D341Med (cell line): ENCODE measurements around the gene TMEM221.
A peak's percentile ranks its signal among the peaks of the same experiment; 100 is the strongest.

Experiments
- DNase-seq: peaks from one replicate; pipeline ENCODE4 v3.0.0; 2012; ENCODE audit warnings: low spot score

Gene TMEM221

GRCh38 chr19:17441241-17442021, 7.0 kb downstream of the TMEM221 start:
- DNase-seq, result peak; percentile 59

GRCh38 chr19:17436874-17437267, 11.6 kb downstream of the TMEM221 start:
- no peak for DNase-seq

GRCh38 chr19:17436094-17436873, 12.2 kb downstream of the TMEM221 start:
- DNase-seq, result no peak

DNA sequence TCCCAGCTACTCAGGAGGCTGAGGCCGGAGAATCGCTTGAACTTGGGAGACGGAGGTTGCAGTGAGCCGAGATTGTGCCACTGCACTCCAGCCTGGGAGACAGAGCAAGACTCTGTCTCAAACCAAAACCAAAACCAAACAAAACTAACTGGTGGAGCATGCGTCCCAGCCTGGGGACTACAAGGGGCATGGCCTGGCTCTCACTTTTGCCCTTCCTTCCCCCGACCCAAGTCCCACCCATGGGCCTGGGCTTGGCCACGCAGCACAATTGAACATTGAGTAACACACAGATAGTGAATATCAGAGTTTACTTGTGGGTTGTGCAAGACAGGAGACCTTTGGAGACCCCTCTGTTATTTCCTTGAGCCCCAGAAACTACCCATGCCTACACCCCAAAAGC, 13.2 kb downstream of the TMEM221 start:
- DNase-seq, result no peak

DNA sequence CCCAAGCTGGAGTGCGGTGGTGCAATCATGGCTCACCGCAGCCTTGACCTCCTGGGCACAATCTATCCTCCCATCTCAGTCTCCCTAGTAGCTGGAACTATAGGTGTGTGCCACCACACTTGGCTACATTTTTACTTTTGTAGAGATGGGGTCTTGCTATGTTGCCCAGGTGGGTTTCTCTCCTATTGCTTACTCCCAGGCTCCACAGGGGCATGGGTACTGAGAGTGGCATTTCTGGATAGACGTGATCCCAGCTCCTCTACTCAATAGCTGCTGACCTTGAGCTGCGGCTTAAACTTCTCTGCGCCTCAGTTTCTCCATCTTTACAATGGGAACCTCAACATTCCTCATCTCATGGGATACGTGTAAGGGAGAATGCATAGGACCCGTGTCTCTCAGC, 17.1 kb downstream of the TMEM221 start:
- no peak for DNase-seq

- no peak for DNase-seq
Observed at GRCh38 chr19:17429641-17430113, 18.8 kb downstream of the TMEM221 start.

GRCh38 chr19:17424743-17425365, 23.6 kb downstream of the TMEM221 start:
- peak; percentile 86 for DNase-seq

DNA sequence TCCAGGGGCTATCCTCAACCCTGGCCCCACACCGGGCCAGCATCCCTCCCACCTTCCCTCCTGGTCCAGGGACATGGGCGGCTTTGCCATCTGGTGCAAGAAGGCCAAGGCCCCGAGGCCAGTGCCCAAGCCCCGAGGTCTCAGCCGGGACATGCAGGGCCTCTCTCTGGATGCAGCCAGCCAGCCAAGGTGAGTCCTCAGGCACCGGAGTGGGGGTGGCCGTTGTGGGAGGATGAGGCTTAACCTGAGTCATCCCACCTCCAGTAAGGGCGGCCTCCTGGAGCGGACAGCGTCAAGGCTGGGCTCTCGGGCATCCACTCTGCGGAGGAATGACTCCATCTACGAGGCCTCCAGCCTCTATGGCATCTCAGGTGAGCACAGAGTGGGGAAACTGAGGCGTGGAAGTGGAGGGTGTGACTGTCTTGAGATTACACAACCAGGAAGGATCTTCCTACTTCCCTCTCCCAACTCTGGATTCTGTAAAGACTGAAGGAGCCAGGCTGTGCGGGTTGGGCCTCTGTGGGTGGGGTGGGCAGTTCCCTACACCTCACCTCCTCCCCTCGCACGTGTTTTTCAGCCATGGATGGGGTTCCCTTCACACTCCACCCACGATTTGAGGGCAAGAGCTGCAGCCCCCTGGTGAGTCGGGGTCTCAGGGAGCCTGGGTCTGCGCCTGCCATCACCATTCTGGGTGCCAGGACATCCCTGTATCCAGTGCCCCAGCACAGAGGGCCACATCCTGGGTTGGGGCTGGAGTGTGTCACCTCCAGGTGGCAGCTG, 24.8 kb downstream of the TMEM221 start:
- DNase-seq, result no peak

- no peak for DNase-seq
Observed at GRCh38 chr19:17421942-17422341, 26.5 kb downstream of the TMEM221 start.

DNA sequence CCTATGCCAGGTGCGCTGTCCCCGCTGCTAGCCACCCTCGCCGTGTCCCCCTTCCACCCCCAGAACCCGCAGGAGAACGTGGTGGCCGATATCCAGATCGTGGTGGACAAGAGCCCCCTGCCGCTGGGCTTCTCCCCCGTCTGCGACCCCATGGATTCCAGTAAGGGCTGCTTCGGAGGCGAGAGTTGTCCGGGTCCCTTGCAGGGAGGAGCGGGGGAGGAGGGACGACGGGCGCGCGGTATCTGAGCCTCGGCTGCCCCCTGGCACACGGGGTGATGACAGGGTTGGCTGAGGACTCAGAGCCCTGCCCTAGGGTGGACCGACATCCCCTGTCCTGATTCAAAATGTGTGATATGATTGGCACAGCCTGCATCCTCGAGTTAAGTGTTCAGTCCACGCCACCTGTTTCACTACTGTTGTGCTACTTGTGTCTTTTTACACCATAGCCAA, 28.0 kb downstream of the TMEM221 start:
- DNase-seq, result peak; percentile 82

DNA sequence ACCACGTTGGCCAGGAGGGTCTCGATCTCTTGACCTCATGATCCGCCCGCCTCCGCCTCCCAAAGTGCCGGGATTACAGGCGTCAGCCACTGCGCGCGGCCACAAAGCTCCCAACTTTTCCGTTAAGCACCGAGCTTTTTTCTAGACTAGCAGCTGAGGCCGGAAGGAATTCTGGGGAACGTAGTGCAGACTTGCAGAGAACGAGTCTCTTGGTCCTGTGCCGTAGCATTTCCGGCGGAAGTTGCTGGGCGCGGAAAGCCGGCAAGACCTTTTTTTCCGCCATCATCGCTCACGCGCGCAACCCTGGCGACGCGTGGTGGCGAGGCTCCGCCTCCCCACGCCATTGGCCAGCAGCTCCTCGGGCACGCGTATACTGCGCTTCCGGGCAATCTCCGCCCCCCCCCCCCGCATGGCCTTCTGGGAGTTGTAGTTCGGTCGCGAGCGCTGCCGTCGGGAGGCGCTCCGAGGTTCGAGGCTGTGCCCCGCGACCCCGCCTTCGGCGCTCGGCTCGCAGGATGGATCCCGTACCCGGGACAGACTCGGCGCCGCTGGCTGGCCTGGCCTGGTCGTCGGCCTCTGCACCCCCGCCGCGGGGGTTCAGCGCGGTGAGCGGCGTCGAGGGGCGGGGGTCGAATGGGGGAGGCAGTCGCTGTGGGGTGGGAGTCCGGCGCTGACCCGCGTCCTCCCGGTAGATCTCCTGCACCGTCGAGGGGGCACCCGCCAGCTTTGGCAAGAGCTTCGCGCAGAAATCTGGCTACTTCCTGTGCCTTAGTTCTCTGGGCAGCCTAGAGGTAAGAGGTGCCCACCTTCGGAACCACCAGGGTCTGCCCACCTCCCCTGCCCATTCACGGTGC, 28.6 kb downstream of the TMEM221 start, which contains the start of gene MVB12A:
TSS of gene MVB12A (plus strand) at position 427 of the 854 bp plus-strand sequence. CDS start at position 516, 89 bp downstream.
- DNase-seq, result peak; percentile 98

GRCh38 chr19:17419154-17419620, 29.3 kb downstream of the TMEM221 start:
- DNase-seq, result no peak

DNA sequence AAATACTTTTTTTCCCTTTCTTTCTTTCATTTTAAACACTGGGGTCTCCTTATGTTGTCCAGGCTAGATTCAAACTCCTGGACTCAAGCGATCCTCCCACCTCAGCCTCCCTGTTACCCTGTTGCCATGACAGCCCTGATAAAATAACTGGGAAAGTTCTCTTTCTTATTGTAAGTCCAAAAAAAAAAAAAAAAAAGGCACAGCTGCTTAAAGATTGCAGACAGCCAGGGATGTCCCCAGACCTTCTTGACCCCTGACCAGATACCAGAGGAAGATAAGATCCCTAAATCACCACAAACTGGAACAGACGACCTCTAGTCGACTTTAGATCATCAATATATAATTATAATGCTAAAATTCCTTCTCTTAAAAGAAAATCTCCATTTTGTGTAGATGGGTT, 29.8 kb downstream of the TMEM221 start:
- DNase-seq, result no peak

DNA sequence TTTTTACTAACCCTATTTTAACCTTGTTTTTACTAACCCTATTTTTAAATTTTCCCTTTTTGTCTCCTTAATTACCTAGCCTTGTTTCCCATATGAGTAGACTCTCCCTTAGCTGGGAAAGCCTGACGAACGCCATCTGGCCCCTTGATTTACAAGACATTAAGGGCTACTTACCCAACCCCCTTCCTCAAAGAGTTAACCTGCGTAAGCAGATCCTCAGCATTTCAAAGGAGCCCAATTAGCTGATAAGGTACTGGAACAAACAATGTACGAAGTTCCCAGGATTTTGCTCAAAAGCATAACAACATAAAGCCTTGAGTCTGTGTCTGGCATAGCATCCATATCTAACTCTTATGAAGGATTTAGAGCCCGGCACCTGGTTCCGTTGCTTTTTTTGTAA, 33.3 kb downstream of the TMEM221 start:
- no peak for DNase-seq

GRCh38 chr19:17414097-17414496, 34.4 kb downstream of the TMEM221 start:
- no peak for DNase-seq

GRCh38 chr19:17411801-17412200, 36.7 kb downstream of the TMEM221 start:
- peak; percentile 14 for DNase-seq

DNA sequence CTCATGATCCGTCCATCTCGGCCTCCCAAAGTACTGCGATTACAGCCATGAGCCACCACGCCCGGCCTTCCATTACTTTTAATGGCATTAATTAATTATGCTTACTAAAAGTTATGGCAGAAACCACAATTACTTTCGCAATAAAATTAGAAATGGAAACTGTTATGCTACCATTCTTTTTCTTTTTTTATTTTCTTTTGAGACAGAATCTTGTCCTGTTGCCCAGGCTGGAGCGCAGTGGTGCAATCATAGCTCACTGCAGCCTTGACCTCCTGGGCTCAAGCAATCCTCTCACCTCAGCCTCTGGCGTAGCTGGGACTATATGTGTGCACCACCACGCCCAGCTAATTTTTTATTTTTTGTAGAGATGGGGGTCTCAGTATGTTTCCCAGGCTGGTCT, 38.5 kb downstream of the TMEM221 start:
- DNase-seq, result no peak

DNA sequence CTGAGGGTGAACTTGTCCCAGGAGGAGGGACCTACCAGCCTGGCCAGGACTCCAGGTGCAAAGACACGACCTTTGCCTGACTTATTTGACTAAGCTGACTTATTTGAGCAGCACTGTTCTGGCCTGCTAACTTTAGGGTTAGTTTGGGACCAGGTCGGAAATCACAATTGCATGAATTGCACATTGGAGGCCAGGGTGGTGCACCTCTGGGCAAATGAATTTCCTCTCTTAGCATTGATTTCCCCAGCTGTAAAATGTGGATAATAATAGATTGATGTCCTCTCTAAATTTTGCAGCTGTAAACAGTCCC, 41.6 kb downstream of the TMEM221 start:
- no peak for DNase-seq

GRCh38 chr19:17406046-17406886, 42.2 kb downstream of the TMEM221 start:
- no peak for DNase-seq
